8988T (cell line): ENCODE measurements around the gene BRAT1.

Experiments
- DNase-seq: peaks from one replicate; pipeline ENCODE4 v3.0.0; 2011

The BRAT1 gene

DNA sequence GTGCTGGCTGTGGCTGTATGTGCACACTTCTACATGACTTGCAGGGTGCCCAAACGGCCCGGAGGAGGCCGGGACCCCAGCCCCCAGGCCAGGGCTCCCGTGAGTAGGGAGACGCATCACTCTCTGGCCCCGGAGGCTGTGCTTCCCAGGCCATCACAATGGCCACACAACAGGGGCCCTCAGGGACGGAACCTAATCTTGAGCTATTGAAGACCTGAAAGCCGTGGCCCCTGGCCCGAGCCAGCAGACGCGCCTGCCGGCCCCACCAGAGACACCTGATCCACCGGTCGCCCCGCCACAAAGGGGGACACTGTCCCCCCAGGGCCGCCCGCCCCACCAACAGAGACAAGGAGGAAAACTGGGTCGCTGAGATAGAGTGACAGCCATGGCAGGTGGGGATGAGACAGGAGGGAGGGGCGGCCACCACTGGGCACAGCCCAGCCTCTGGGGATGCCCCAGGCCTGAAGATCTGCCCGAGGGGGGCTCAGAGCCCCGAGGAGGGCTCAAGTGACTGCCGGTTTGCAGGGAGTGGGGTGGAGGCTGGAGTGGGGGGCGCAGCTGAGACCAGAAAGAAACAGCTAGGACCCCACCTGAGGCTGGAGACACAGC is 45.9 kb downstream of the BRAT1 start:
- DNase-seq = no peak

DNA sequence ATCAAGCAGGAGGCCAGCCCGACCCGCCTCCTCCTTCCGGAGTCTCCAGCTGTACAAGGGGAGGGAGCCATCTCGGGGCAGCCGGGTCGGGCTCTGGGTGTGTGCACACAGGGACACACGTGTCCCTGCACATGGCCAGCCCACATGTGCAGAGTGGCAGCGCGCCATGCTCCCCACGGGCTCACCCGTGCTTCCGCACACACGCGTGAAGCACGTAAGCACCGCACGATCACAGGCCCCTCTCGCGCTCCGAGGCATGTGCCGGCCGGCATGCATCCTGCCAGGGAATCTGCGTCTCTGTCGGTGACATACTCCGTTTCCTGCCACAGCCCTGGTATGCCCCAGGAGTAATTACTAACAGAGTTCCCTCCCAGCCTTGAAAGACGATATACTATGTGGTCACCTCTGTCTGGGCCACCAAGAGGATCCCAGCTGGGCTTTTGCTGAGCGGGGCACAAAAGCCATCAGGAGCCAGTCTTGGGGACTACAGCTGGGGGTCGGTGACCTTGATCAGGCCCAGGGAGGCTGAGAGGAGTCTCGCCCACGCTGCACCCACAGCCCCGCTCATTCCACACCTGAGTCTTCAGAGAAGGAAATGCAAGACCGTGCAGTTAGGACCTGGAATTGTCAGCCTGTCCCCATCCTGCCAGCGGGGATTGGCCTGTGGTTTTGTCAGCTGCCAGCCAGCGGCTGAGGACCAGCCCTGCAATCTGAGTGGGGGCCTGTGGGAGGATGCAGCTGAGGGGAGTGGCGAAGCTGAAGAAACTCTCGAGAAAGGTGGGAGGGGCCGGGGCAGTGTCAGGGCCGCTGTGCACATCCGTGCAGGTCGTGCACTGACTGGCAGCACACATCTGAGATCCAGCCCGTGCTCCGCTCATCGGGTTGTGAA is 46.8 kb downstream of the BRAT1 start:
- DNase-seq = no peak

DNA sequence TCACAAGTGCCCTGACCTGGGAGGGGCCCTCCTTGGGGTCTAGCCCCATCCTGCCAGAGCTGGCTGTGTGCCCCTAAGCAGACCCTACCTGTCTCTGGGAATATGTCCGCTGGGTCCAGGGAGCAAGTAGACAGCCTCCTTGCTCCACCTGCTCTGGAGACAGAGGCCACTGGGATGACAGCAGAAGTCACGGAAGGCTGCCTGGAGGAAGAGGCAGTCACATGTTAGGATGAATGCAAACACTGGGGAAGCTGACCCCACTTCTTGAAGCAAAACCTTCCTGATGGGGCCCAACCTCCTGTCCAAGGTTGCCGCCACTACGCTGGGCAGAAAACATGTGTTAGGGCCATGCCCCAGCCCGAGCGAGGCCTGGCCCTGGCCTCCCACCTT is 47.4 kb downstream of the BRAT1 start:
- no peak for DNase-seq

DNA sequence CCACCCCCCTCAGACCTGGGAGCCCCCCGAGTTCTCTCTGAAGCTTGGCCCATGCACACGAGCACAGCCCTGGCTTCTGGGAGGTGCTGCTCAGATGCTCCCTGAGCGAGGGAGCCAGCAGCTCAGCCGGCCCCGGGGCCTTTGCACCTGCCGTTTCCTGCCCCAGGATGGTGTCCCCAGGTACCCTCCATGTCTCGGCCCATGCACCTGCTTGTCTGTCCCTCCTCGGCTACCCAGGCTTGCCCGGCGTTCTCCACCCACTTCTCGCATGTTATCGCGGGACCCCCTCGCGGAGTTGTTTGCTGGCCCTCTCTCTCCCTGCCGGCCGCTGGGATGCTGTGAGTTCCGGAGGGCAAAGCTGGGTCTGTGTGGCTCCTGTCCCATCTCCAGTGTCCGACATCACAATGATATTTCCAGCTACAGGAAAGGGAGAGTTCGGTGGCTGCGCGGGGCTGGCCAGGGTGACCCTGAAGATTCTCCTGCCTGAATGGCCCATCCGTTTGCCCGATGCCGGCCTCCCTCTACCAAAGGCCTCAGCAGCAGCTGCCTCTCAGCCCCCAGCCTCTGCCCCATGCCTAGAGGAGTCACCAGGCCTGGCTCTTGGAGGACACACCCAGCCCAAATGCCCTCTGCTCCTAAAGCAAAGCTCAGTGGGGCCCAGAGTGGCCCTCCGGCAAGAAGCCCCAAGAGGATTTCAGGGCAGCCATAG is 48.0 kb downstream of the BRAT1 start:
- no peak for DNase-seq

DNA sequence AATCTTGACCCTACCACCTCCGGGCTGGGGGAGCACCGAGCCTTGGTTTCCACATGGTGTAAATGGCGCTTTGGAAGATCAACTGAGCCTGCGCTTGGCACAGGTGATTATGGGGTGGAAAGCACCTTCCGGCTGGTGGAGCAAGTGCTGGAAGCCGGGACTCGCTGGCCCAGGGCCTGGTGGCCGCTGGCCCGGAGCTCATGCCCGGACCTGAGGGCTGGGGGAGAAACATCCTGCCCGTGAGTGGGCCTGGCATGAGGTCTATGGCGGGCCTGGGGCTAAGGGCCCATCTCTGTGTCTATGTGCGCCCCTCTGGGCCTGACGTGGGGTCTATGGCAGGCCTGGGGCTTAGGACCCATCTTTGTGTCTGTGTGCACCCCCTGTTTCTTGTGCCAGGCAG is 49.9 kb downstream of the BRAT1 start:
- DNase-seq = no peak

DNA sequence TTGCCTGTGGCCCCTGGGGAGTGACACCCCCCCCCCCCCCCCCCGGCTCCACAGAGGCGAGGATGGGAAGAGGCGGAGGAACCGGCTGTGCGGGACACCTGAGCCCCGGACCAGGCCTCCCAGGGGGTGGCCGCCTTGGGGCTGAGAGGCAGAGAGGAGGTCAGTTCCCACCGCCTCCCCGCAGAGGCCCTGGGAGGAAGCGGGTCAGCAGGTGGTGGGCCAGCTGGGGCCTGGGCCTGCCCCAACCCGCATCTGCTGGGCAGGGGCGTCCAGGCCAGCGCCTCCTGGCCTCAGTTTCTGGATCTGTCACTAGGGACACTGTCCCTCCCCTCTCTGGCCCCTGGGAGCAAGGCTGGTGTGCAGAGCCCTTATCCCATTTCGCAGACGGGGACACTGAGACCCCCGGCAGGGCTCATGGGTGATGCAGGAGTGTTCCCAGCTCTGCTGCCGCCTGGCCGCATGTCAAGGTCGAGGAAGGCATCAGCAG is 50.4 kb downstream of the BRAT1 start:
- no peak for DNase-seq

DNA sequence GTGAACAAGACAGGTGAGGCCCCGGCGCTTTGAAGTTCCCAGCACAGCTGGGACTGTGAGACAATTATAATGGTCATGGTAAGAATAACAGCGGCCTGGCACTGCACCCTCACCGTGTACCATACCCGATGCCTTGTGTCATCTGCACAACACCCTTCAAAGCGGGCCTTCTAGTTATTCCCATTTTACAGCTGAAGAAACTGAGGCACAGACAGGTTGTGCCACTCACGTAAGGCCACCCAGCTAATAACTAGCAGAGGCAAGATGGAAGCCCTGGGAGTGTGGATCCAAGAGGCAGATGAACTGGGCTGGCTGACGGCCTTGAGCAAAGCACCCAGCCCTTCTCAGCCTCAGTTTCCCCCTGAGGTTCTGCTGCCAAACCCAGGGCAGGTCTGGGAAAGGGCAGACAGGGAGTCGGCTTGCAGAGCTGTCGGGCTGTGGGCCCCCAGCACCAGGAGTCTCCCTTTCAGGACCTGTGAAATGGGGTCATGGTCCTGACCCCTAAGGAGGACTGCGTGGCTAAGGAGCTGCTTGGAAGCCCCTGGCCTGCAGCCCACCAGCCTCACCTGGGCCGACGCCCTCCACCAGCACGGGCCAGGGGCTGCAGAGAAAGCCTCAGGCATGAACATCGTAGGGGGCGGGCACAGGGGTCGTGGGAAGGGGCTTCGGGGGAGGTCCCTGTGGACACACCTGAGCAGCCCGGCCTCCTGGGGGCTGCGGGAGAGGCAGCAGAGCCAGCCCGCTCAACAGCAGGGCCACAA is 51.0 kb downstream of the BRAT1 start:
- DNase-seq = no peak

DNA sequence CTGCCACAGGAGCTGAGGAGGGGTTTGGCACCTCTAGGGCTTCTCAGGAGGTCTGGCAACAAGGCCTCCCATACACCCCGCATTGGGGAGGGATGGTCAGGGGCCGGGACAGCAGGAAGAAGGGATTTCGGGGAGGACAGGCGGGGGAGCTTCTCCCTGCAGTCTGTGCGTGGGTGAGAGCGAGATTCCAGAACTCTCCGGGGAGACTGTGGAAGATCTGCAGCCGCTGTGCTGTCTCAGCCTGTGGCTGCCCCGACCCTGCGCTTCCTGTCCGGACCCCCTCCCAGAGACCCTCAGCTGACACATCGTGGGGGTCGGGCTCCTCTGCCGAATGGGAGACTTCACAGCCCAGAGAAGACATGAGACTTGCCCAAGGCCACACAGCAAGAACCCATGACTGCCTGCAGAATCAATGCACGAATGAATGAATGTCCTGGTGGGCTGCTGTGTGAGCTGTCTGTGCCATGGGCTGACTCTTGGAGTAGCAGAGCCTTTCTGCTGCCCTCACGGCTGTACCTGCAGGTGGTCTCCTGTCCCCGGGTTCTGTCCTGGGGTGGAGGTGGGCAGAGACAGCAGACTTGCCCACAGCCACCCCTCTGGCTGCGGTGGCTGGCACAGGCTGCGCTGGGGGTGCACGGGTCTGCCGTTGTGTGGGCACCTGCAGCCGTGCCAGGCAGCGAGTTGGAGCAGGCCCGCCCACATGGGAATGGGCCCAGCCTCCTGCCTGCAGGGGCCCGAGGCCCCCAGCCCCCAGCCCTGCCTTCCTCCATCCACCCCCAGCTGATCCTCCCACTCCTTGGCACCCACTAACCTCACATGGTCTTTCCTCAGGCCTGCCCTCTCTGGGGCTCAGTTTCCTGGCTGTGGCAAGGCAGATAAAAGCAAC is 52.0 kb downstream of the BRAT1 start:
- no peak for DNase-seq

DNA sequence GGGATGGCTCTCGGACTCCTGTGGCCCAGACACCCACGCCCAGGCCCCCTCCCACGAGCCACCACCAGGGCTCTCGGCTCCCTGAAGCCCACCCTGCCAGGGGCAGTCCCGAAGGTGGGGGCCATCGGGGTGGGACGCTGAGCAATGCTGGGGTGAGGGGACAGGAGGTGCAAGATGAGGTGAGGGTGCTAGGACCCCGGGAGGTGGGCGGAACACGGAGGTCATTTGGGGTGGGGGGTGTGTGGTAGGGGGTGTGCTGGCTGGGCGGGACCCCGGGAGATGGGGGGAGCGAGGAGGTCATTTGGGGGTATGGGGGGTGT is 52.7 kb downstream of the BRAT1 start:
- DNase-seq = no peak

DNA sequence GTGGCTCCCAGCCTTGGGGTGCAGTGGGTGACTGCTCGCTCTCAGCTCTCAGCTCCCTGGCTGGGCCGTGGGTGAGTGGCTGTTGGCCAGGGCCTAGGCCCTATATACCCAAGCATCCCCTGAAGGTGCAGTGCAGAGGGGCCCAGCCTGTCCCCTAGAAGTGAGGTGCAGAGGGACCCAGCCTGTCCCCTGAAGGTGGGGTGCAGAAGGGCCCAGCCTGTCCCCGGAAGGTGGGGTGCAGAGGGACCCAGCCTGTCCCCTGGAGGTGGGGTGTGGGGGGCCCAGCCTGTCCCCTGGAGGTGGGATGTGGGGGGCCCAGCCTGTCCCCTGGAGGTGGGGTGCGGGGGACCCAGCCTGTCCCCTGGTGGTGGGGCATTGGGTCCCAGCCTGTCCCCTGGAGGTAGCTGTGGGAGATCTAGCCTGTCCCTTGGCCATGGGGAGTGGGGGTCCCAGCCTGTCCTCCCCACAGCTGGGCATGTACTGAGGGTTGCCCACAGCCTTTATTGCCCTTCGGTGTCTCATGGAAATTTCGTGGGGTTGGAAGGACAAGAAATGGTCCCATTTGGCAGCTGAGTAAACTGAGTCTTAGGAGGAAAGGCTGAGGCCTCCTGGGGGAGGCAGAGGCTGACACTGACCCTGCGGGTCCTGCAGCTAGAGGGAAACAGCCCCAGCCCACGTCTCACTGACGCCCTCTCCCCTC is 53.2 kb downstream of the BRAT1 start:
- DNase-seq = no peak

DNA sequence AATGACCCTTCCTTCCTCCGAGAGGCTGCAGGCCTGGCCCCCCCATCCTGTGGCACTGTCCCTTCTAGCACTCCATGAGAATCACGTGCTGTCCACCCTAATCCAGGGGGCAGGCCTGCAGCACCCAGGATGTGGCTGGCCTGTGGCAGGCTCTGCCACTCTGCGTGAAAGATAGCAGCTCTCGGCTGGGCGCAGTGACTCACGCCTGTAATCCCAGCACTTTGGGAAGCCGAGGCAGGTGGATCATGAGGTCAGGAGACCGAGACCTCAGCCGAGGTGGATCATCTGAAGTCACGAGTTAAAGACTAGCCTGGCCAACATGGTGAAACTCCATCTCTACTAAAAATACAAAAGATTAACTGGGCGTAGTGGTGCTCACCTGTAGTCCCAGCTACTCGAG is 54.6 kb downstream of the BRAT1 start:
- DNase-seq = no peak

DNA sequence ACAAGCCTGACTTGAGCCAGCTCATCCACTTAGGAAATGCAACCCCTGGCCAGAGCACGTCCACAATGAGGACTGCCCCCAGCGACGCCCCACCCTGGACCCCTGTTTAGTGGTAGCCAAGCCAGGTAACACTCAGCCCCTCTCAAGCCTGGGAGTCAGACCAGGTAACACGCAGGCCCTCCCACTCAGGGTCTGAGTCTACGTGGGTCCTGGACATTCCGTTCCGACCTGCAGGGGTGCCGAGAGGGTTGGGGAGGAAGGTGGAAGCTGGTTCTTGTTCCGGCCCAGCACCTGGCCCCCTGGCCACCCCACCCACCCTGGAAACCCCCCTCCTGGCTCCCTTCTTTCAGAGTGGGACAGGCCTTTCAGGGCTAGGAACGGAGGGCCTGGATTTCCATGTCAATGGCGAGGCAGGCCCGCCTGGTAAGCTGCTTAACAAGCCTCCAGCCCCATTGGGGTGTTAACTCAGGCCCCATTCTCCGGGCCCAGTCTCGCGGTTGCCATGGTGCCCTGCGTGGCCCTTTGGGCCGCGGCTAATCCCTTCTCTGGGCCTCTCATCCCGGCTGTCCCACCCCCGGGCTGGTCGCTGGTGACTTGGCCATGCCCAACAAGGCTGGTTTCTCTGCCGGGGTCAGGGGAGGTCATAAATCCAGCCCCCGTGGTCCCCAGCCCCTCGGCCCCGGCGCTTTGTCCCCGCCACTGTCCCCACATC is 55.4 kb downstream of the BRAT1 start:
- DNase-seq = no peak

DNA sequence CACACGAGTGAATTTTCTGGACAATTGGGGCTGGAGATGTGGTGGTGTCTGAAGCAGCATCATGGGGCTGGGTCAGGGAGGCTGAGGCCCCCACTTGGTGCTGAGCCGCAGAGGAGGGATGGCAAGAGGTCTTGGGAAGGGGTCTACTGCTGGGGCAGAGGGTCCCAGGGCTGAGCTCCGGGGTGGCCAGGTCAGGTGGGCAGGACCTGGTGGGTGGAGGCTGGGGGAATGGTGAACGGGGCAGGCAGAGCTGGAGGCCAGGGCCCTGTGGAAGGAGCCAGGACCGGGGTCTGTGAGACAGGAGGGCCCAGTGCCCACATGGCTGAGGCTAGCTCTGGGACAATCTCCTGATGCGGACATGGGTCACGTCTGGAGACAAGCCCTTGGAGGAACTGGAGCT is 56.1 kb downstream of the BRAT1 start:
- no peak for DNase-seq

DNA sequence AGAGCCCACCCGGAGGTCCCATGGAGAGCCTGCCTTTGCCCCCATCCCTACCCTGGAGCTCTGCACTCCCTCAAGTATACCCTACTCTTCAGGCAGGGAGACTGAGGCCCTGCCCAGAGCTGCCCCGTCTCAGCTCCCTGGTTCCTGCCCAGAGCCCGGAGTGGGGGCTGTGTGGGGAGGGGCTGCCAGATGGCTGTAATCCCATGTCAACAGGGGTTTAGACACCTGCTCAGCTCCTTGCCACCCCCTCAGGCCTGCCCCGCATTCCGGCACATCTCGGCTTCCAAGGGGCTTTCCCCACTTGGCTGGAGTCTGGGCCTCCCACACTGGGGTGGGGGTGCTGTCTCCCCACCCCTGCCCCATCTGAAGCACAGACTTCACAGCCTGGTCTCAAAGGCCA is 56.6 kb downstream of the BRAT1 start:
- DNase-seq = no peak

DNA sequence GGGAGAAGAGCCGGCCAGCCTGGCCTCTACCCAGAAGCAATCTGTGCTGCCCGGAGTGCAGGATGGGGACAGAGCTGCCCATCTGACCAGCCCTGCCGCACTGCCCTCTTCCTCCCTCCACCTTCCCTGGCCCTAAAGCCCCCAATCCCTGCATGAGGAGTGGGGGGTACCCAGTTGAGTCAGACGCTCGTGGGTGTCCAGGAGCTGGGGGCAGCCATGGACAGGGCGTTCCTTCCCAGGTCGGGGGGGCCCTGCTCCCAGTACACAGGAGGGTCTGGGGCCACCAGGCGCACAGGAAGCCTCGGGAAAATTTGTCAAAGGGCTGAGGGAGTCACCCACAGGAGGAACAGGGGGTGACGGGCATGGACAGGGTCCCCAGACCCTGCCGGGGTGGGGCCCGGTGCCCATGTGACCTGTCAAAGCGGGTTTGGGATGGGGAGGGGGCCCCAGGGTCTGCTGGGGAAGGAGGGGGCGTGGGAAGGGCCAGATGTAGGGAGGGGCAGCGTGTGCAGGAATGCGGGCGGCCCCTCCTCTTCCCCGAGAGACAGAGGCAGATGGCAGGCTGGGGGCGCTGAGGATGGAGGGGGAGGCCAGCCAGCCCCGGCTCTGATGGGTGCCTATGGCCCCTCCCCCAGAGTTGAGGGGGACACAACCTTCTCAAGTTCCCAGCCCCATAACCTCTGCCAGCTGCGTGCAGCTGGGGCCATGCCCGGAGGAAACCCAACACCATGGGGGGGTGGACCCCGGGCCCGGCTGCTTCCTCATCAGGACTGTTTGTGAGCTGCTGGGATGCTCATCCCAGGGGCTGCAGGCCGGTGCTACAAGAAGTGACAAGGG is 57.6 kb downstream of the BRAT1 start:
- DNase-seq = no peak

DNA sequence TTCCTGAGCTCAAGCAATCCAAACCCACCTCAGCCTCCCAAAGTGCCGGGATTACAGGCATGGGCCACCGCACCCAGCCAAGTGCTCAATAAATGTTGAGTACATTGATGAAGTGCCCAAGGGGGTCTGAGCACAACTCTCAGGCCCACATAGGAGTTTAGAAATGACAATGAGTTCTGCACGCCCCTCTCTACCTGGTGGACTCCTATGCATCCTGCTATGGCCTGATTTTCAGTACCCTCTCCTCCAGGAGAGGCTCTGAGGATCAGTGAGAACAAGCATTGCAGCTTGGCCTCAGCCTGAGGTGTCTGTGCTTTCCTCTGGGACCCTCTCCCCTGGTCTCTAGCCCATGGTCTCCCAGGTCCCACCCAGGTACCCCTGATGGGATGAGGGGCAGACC is 58.3 kb downstream of the BRAT1 start:
- DNase-seq = no peak

DNA sequence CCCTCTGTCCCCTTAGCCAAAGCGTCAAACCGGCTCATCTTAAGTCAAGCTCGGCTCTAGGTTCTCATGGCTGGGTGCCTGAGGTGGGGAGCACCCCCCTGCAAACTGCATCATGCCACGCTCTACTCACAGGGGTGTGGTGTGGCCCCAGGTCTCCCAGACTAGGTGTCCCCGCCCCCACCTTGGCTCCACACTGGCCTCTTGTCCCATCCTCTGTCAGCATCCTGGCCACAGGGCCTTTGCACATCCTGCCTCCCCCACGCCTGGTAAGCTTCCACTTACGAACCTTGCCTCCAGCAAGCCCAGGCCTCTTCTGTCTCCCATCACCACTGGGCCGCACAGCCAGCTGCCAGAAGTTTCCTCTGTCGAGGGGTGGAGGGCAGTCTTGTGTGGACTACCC is 58.9 kb downstream of the BRAT1 start:
- no peak for DNase-seq

DNA sequence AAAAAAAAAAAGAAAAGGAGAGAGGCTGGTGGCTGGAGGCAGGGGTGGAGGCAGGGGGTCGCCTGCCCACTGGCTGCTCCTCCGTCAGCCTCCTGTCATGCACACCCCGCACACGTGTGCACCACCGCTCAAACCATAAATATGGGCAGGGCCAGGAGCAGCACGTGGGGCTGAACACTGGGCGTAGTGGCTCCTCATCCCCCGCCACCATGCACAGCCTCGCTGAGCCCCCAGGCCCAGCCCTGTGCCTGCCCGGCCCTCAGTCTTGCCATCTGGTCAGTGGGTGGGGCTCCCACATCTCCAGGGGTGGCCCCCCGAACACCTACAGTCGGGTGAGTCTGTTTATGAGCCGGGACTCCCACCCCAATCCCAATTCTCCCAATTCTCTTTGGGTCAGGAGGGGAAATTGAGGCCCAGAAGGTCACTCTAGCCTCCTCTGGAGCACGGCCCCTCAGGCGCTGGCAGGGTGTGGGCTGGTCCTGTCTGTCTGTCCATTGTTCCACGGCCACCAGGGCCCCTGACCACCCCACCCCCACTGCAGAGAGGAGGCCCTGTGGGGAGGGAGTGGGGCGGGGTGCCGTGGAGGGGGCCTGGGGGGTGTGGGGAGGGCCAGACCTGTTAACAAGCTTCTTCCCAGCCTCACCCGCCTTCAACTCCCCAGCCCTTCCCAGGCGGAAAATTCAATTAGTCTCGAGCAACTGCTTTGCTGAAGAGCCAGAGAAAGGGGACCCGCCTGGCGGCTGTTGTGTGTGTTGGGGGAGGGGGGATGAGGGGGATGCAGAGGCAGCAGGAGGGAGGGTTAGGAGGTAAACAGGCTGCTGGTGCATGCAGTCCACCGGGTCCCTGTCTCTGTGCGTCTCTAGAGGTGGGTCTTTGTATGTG is 59.7 kb downstream of the BRAT1 start:
- no peak for DNase-seq
